GM12878 (cell line): ENCODE measurements around the gene KCNA1. TPM values are rescaled to one million over a fixed set of nuclear protein-coding genes. Genes with fewer than 3 reads are reported as not detected.

Experiments
- ATAC-seq: fragments of 200-7000 bp; cut with Tn5 transposase; 3 replicates; pipeline ENCODE4 v1.9.1; 2020; ENCODE audit warnings: mild to moderate bottlenecking, moderate library complexity
- BruUV-seq: library from RNA; stranded (reverse); fragments of 400-500 nt; replicated peaks from 2 replicates; lab custom pipeline; 2021; lab: Mats Ljungman, UMichigan
- CTCF ChIA-PET: fragments of 300-600 bp; sonication (Branson Sonifier 250); formaldehyde crosslinking; extraction: SDS; loops from one replicate; lab custom pipeline; 2021; ENCODE audit warnings: inconsistent platforms; lab: Yijun Ruan, JAX
- POLR2A ChIA-PET: fragments of 350-600 bp; formaldehyde crosslinking; extraction: SDS; loops from one replicate; lab custom pipeline; 2021; ENCODE audit warnings: inconsistent platforms; lab: Charles Lee
- RAD21 ChIA-PET: fragments of 300-600 bp; sonication (Branson Sonifier 250); formaldehyde crosslinking; loops from one replicate; lab custom pipeline; 2023; ENCODE audit warnings: antibody characterized with exemption; ENCODE audit not compliant: unreplicated experiment; lab: Charles Lee
- SMC1A ChIA-PET: fragments of 300-600 bp; sonication (Branson Sonifier 250); formaldehyde crosslinking; loops from one replicate; lab custom pipeline; 2023; ENCODE audit not compliant: unreplicated experiment, uncharacterized antibody; lab: Charles Lee
- DNase-seq: peaks from one replicate; pipeline ENCODE4 v3.0.0-alpha.2; 2011; ENCODE audit warnings: low read depth, low spot score
- FAIRE-seq: peaks from 3 replicates; lab custom pipeline; 2011; peaks lifted over from hg19 to GRCh38; lab: Jason Lieb, UNC
- H2AFZ ChIP-seq: 2 replicates; pipeline ENCODE4 v1.6.0; 2011; ENCODE audit warnings: low read depth, low read length, control low read depth; ENCODE audit not compliant: control insufficient read depth
- H3K27ac ChIP-seq: 2 replicates; pipeline ENCODE4 v1.5.1; 2011; ENCODE audit warnings: control low read depth; ENCODE audit not compliant: control insufficient read depth, insufficient read depth
- H3K27me3 ChIP-seq, 2 experiments: replicated peaks in 1 of 2; 2 replicates each; pipeline versions ENCODE4 v1.6.0 to v1.6.1; 2011; ENCODE audit warnings: low read length in 1 of 2; ENCODE audit not compliant: control insufficient read depth in 2 of 2, insufficient read depth in 2 of 2
- H3K36me3 ChIP-seq, 2 experiments: 2 replicates each; pipeline ENCODE4 v1.5.1; 2011; ENCODE audit warnings: low read length in 1 of 2; ENCODE audit not compliant: control insufficient read depth in 2 of 2, insufficient read depth in 2 of 2
- H3K4me1 ChIP-seq: 2 replicates; pipeline ENCODE4 v1.6.1; 2011; ENCODE audit warnings: mild to moderate bottlenecking, low read length, moderate library complexity, mixed read lengths; ENCODE audit not compliant: control insufficient read depth, insufficient read depth
- H3K4me2 ChIP-seq: 2 replicates; pipeline ENCODE4 v1.6.0; 2011; ENCODE audit warnings: control low read depth; ENCODE audit not compliant: control insufficient read depth, insufficient read depth
- H3K4me3 ChIP-seq: fragments of 200-600 bp; sonication (generic); 2 replicates; pipeline ENCODE4 v1.5.1; 2016
- H3K79me2 ChIP-seq: 2 replicates; pipeline ENCODE4 v1.6.0; 2011; ENCODE audit warnings: low read length; ENCODE audit not compliant: control insufficient read depth, insufficient read depth
- H3K9ac ChIP-seq: 2 replicates; pipeline ENCODE4 v1.8.0; 2011; ENCODE audit warnings: low read length, control low read depth, mixed read lengths; ENCODE audit not compliant: control insufficient read depth, insufficient read depth
- H3K9me3 ChIP-seq: replicated peaks from 3 replicates; pipeline ENCODE4 v1.5.1; 2011; ENCODE audit warnings: mild to moderate bottlenecking, low read length; ENCODE audit not compliant: control insufficient read depth, insufficient read depth
- H4K20me1 ChIP-seq: 2 replicates; pipeline ENCODE4 v1.6.0; 2011; ENCODE audit not compliant: control insufficient read depth, insufficient read depth
- CHD1 ChIP-seq: IDR thresholded peaks from 2 replicates; pipeline ENCODE4 v1.6.1; 2012; ENCODE audit warnings: low read depth, low read length, improper control_type of control experiment
- CREB1 ChIP-seq: IDR thresholded peaks from 2 replicates; pipeline ENCODE4 v1.6.1; 2012; ENCODE audit warnings: low read depth, mild to moderate bottlenecking, inconsistent platforms
- ETV6 ChIP-seq, 2 experiments: fragments of 450-650 bp in 1 of 2; IDR thresholded peaks in 1 of 2; conservative IDR thresholded peaks in 1 of 2; 2 replicates each; pipeline ENCODE4 v1.6.1; 2014; ENCODE audit warnings: antibody characterized with exemption in 1 of 2, borderline replicate concordance in 1 of 2, low read depth in 1 of 2, mild to moderate bottlenecking in 1 of 2, moderate library complexity in 1 of 2
- FOS ChIP-seq: IDR thresholded peaks from 3 replicates; pipeline ENCODE4 v1.6.1; 2011; ENCODE audit warnings: borderline replicate concordance; ENCODE audit not compliant: insufficient read length; ENCODE audit errors: extremely low read depth
- MYB ChIP-seq: fragments of 150-350 bp; IDR thresholded peaks from 2 replicates; pipeline ENCODE4 v1.6.1; 2014; ENCODE audit warnings: mild to moderate bottlenecking, low read depth, low read length, borderline replicate concordance
- PAX5 ChIP-seq: IDR thresholded peaks from 2 replicates; pipeline ENCODE4 v1.6.1; 2011; ENCODE audit warnings: low read depth, low read length, borderline replicate concordance
- RBBP5 ChIP-seq: fragments of 200-600 bp; sonication (generic); conservative IDR thresholded peaks from 2 replicates; pipeline ENCODE4 v1.6.1; 2016
- SMAD5 ChIP-seq: IDR thresholded peaks from 2 replicates; pipeline ENCODE4 v1.6.1; 2016; ENCODE audit warnings: antibody characterized with exemption, low read depth
- SPI1 ChIP-seq: IDR thresholded peaks from 2 replicates; pipeline ENCODE4 v1.6.1; 2011; ENCODE audit warnings: low read depth, mild to moderate bottlenecking, low read length, moderate library complexity, borderline replicate concordance; ENCODE audit not compliant: insufficient read depth
- SRF ChIP-seq, 2 experiments: IDR thresholded peaks; 2 replicates each; pipeline ENCODE4 v1.6.1; 2011; ENCODE audit warnings: low read depth in 2 of 2, low read length in 2 of 2, mild to moderate bottlenecking in 1 of 2, moderate library complexity in 1 of 2
- SUZ12 ChIP-seq: fragments of 200-600 bp; sonication (generic); IDR thresholded peaks from one replicate; pipeline ENCODE4 v1.6.1; 2018; ENCODE audit warnings: antibody characterized with exemption, mild to moderate bottlenecking; ENCODE audit not compliant: unreplicated experiment
- TARDBP ChIP-seq: IDR thresholded peaks from 2 replicates; pipeline ENCODE4 v1.6.1; 2016; ENCODE audit warnings: borderline replicate concordance
- USF1 ChIP-seq: IDR thresholded peaks from 2 replicates; pipeline ENCODE4 v1.6.1; 2011; ENCODE audit warnings: borderline replicate concordance, low read depth, mild to moderate bottlenecking, moderate library complexity, mixed read lengths, low read length; ENCODE audit not compliant: insufficient read depth; ENCODE audit errors: extremely low read length
- WGBS: methylation state at CpG from one replicate; pipeline ENCODE4 v1.1.6; 2016; ENCODE audit warnings: low lambda C conversion rate; ENCODE audit not compliant: insufficient replicate concordance, insufficient coverage; ENCODE audit errors: missing lambda C conversion rate; 5-methylcytosine and 5-hydroxymethylcytosine counted together
- in situ Hi-C: fragments of 300-500 bp; cut with MboI; formaldehyde crosslinking; loops from 9 replicates; pipeline ENCODE4 v1.14.3; 2018; ENCODE audit warnings: mixed read lengths
- intact Hi-C: fragments of 100-400 bp; cut with micrococcal nuclease; formaldehyde crosslinking; loops from one replicate; pipeline ENCODE4 v1.14.2; 2022; ENCODE audit not compliant: unreplicated experiment
- polyA plus RNA-seq, 11 experiments: library from polyadenylated mRNA; depleted of rRNA in 4 of 11; unstranded in 6 of 11; stranded (reverse) in 5 of 11; fragments of >200 nt; fragmentation: Nextera tagmentation in 4 of 11; fragmentation: Illumina TruSeq in 1 of 11; extraction: Ambion mirVana in 4 of 11; extraction: Trizol in 1 of 11; gene quantifications; 1 replicate in 1 of 11; 2 replicates in 10 of 11; pipeline versions ENCODE4 v1.2.1 to v1.2.3, GENCODE V29; 2011 to 2016; ENCODE audit warnings: inconsistent platforms in 2 of 11, missing spikeins in 2 of 11, low read depth in 1 of 11
- total RNA-seq, 4 experiments: library from RNA; depleted of rRNA in 3 of 4; stranded (reverse); fragments of >200 nt in 3 of 4; fragmentation: Illumina TruSeq in 1 of 4; extraction: Trizol in 1 of 4; gene quantifications; 2 replicates each; pipeline versions ENCODE4 v1.2.1 to v1.2.3, GENCODE V29; 2013 to 2021
- TF ChIP-seq, protein P1 (sequence below): fragments of 450-650 bp; IDR thresholded peaks from 2 replicates; pipeline ENCODE4 v1.6.1; 2017; ENCODE audit warnings: low read depth, mild to moderate bottlenecking, moderate library complexity
- TF ChIP-seq, protein P2 (sequence below): IDR thresholded peaks from 2 replicates; pipeline ENCODE4 v1.6.1; 2011; ENCODE audit warnings: mild to moderate bottlenecking, low read depth, low read length, moderate library complexity; ENCODE audit not compliant: insufficient replicate concordance

KCNA1 gene
- total and polyA plus RNA-seq, 10 of the 15 experiments (the other 5 are each of a cell fraction or from before 2014, with no cell fraction given): 0.05 to 0.77 (median 0.33) TPM

GRCh38 chr12:4954621-4955354 lies 45.1 kb downstream of the KCNA1 start:
- RAD21 ChIA-PET: no interaction called here
- H3K4me3 ChIP-seq: no peak overlapping the region
- FAIRE-seq: no peak
- no peaks in the 10 kb centered on the region for H3K79me2 ChIP-seq
- intact Hi-C loops (loop anchor here (5.0 kb wide), 1 partner anchor 97 kb away; no protein-coding TSS in a partner anchor), in situ Hi-C loops (no loop called here)
- no peak overlapping the region for H3K27ac ChIP-seq
- WGBS: 34% methylated on average over 10 of the region's 10 CpGs
- SMC1A ChIA-PET: no interaction called here
- H3K4me1 ChIP-seq: peaks cover 7% of the 10 kb centered on the region; the same call in 1 of the 2 replicates
- peak overlapping the region; percentile 47 for H3K4me2 ChIP-seq
- no peaks in the 10 kb centered on the region; a peak in 1 of 4 replicates for H3K27me3 ChIP-seq
- DNase-seq: no peak
- no peaks in the 10 kb centered on the region; the same call in 2 of the 3 replicates for H3K9me3 ChIP-seq
- no peak for ATAC-seq
- CTCF ChIA-PET: interaction anchor here (1.0 kb wide), 1 partner anchor 99 kb away, joined by 3 read pairs; no protein-coding TSS in a partner anchor
- H3K36me3 ChIP-seq: no peaks in the 10 kb centered on the region
- no peaks in the 10 kb centered on the region for H4K20me1 ChIP-seq
- H2AFZ ChIP-seq: peak overlapping the region; percentile 66
- no TSS peak for BruUV-seq
- H3K9ac ChIP-seq: no peak overlapping the region; the same call in 1 of the 2 replicates
- TF ChIP-seq PAX5 (peak; percentile 96), CHD1 (no peak), SUZ12 (no peak), ETV6 (conservative IDR thresholded peaks at IDR 0.05 in 1 of 2, IDR thresholded peaks at IDR 0.05 in 1 of 2; ENCODE audit: borderline replicate concordance in 1 of 2, low read depth in 1 of 2) (no peak), FOS (no peak), TARDBP (no peak), USF1 (no peak), SPI1 (peak; percentile 62), SRF (IDR thresholded peaks at IDR 0.05; ENCODE audit: low read depth in 2 of 2, low read length in 2 of 2) (0 out of 4 replicates have a peak, but pooled peaks of 1 of the 2 experiments have one; percentile 26), SMAD5 (no peak), RBBP5 (no peak), CREB1 (no peak), MYB (no peak)
- TF ChIP-seq, protein P1, sequence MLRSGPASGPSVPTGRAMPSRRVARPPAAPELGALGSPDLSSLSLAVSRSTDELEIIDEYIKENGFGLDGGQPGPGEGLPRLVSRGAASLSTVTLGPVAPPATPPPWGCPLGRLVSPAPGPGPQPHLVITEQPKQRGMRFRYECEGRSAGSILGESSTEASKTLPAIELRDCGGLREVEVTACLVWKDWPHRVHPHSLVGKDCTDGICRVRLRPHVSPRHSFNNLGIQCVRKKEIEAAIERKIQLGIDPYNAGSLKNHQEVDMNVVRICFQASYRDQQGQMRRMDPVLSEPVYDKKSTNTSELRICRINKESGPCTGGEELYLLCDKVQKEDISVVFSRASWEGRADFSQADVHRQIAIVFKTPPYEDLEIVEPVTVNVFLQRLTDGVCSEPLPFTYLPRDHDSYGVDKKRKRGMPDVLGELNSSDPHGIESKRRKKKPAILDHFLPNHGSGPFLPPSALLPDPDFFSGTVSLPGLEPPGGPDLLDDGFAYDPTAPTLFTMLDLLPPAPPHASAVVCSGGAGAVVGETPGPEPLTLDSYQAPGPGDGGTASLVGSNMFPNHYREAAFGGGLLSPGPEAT: no peak
- TF ChIP-seq, protein P2, sequence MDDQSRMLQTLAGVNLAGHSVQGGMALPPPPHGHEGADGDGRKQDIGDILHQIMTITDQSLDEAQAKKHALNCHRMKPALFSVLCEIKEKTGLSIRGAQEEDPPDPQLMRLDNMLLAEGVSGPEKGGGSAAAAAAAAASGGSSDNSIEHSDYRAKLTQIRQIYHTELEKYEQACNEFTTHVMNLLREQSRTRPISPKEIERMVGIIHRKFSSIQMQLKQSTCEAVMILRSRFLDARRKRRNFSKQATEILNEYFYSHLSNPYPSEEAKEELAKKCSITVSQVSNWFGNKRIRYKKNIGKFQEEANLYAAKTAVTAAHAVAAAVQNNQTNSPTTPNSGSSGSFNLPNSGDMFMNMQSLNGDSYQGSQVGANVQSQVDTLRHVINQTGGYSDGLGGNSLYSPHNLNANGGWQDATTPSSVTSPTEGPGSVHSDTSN: no peak
- POLR2A ChIA-PET: no interaction called here
